OCI-LY7 (cell line): Measurements from ENCODE around the gene EPB41L2. TPM values are rescaled to one million over a fixed set of nuclear protein-coding genes. Genes with fewer than 3 reads are reported as not detected.

Experiments
- BruUV-seq: library from RNA; stranded (reverse); fragments of 400-500 nt; replicated peaks from 2 replicates; lab custom pipeline; 2021; lab: Mats Ljungman, UMichigan
- CTCF ChIA-PET: fragments of 300-600 bp; sonication (Branson Sonifier 250); formaldehyde crosslinking; loops from one replicate; lab custom pipeline; 2022; ENCODE audit warnings: antibody characterized with exemption; ENCODE audit not compliant: unreplicated experiment; lab: Charles Lee
- POLR2A ChIA-PET: fragments of 300-600 bp; sonication (Branson Sonifier 250); formaldehyde crosslinking; loops from one replicate; lab custom pipeline; 2022; ENCODE audit warnings: antibody characterized with exemption; lab: Charles Lee
- DNase-seq: peaks from one replicate; pipeline ENCODE4 v3.0.0-alpha.2; 2015; ENCODE audit warnings: low spot score
- H2AFZ ChIP-seq: fragments of 200-600 bp; sonication (generic), shearing (Covaris generic); 2 replicates; pipeline ENCODE4 v1.6.1; 2014; ENCODE audit warnings: mild to moderate bottlenecking, antibody characterized with exemption, low read length, moderate library complexity
- H3K27ac ChIP-seq: fragments of 200-600 bp; sonication (generic); 2 replicates; pipeline ENCODE4 v1.5.1; 2014; ENCODE audit warnings: mixed run types, low read depth, mild to moderate bottlenecking, moderate library complexity, low read length, inconsistent platforms; ENCODE audit not compliant: poor library complexity, severe bottlenecking
- H3K36me3 ChIP-seq: fragments of 200-600 bp; sonication (generic); 2 replicates; pipeline ENCODE4 v1.6.1; 2014; ENCODE audit warnings: mild to moderate bottlenecking, antibody characterized with exemption, low read length, moderate library complexity, mixed read lengths; ENCODE audit not compliant: insufficient read depth
- H3K4me1 ChIP-seq: fragments of 200-600 bp; sonication (generic); 2 replicates; pipeline ENCODE4 v1.5.1; 2014; ENCODE audit warnings: mild to moderate bottlenecking, low read length; ENCODE audit not compliant: insufficient read depth, poor library complexity, severe bottlenecking
- H3K4me2 ChIP-seq: fragments of 200-600 bp; sonication (generic); 2 replicates; pipeline ENCODE4 v1.6.1; 2014; ENCODE audit warnings: mild to moderate bottlenecking, low read length
- H3K4me3 ChIP-seq: fragments of 200-600 bp; sonication (generic); 2 replicates; pipeline ENCODE4 v1.5.1; 2014; ENCODE audit warnings: mild to moderate bottlenecking, low read depth, low read length; ENCODE audit not compliant: poor library complexity, severe bottlenecking
- H3K79me2 ChIP-seq: fragments of 200-600 bp; sonication (generic); 2 replicates; pipeline ENCODE4 v1.6.1; 2016; ENCODE audit warnings: low read depth, mild to moderate bottlenecking, low read length, moderate library complexity, mixed read lengths; ENCODE audit not compliant: insufficient read depth
- H3K9me2 ChIP-seq: fragments of 200-600 bp; sonication (generic); 2 replicates; pipeline ENCODE4 v1.6.1; 2016; ENCODE audit warnings: mild to moderate bottlenecking, low read length, mixed read lengths; ENCODE audit not compliant: insufficient read depth
- H3K9me3 ChIP-seq: fragments of 200-600 bp; sonication (generic); 2 replicates; pipeline ENCODE4 v1.6.1; 2014; ENCODE audit warnings: mild to moderate bottlenecking, mixed run types, low read length, mixed read lengths
- H4K20me1 ChIP-seq: fragments of 200-600 bp; sonication (generic); 2 replicates; pipeline ENCODE4 v1.6.1; 2014; ENCODE audit warnings: mild to moderate bottlenecking, antibody characterized with exemption, low read length, moderate library complexity, mixed read lengths; ENCODE audit not compliant: insufficient read depth
- CTCF ChIP-seq: fragments of 200-600 bp; sonication (generic); conservative IDR thresholded peaks from 2 replicates; pipeline ENCODE4 v1.5.1; 2014; ENCODE audit warnings: mild to moderate bottlenecking, antibody characterized with exemption, low read length, moderate library complexity, mixed read lengths
- EZH2phosphoT487 ChIP-seq: fragments of 200-600 bp; sonication (generic); IDR thresholded peaks from 2 replicates; pipeline ENCODE4 v1.6.1; 2018; ENCODE audit warnings: low read depth, borderline replicate concordance, mild to moderate bottlenecking, mixed run types, antibody characterized with exemption, low read length, moderate library complexity, mixed read lengths
- intact Hi-C: fragments of 100-400 bp; cut with micrococcal nuclease; formaldehyde crosslinking; loops from one replicate; pipeline ENCODE4 v1.10.0; 2022; ENCODE audit not compliant: unreplicated experiment
- total RNA-seq, 2 experiments: library from RNA; depleted of rRNA in 1 of 2; stranded (reverse); fragments of >200 nt in 1 of 2; shearing (Covaris generic) in 1 of 2; gene quantifications; 2 replicates each; pipeline ENCODE4 v1.2.3, GENCODE V29; 2014 to 2022

Gene EPB41L2
- total RNA-seq, 2 experiments from 2014 or later = 36.7 to 138 TPM

- peaks cover 9% of the 10 kb centered on the region for H3K9me3 ChIP-seq
- no peaks in the 10 kb centered on the region for H4K20me1 ChIP-seq
- no TSS peak for BruUV-seq
- no peak overlapping the region for H2AFZ ChIP-seq
- no peaks in the 10 kb centered on the region for H3K4me1 ChIP-seq
- TF ChIP-seq EZH2phosphoT487 (no peak), CTCF (no peak)
- ChIA-PET POLR2A (interaction anchor here (0.5 to 1.3 kb wide), 3 partner anchors 9 to 35 kb away, joined by 3 to 7 read pairs (median 4); no protein-coding TSS in a partner anchor), CTCF (no interaction called here)
- no peak overlapping the region for H3K27ac ChIP-seq
- H3K36me3 ChIP-seq = peaks cover 8% of the 10 kb centered on the region
- intact Hi-C loops = no loop called here
- H3K79me2 ChIP-seq = peaks cover 64% of the 10 kb centered on the region
- H3K9me2 ChIP-seq = no peaks in the 10 kb centered on the region
- DNase-seq = no peak
- H3K4me2 ChIP-seq = no peak overlapping the region
- H3K4me3 ChIP-seq = no peak overlapping the region
Observed at GRCh38 chr6:131048933-131049515, 14.0 kb downstream of the EPB41L2 start.

- Histone ChIP-seq H3K36me3 (peaks cover 2% of the 10 kb centered on the region), H3K4me2 (no peak overlapping the region), H3K79me2 (peaks cover 60% of the 10 kb centered on the region), H4K20me1 (no peaks in the 10 kb centered on the region), H3K4me3 (no peak overlapping the region), H3K4me1 (no peaks in the 10 kb centered on the region), H3K9me2 (no peaks in the 10 kb centered on the region), H3K9me3 (peaks cover 3% of the 10 kb centered on the region; the same call in 1 of the 2 replicates), H3K27ac (no peak overlapping the region), H2AFZ (no peak overlapping the region)
- TF ChIP-seq EZH2phosphoT487 = no peak
- TF ChIP-seq CTCF = no peak
- ChIA-PET POLR2A (no interaction called here), CTCF (no interaction called here)
- intact Hi-C loops = no loop called here
- BruUV-seq = no TSS peak
- DNase-seq = no peak
Observed at GRCh38 chr6:131048459-131048858, 14.6 kb downstream of the EPB41L2 start.

GRCh38 chr6:131045139-131045538 is 17.9 kb downstream of the EPB41L2 start:
- Histone ChIP-seq H3K36me3 (no peaks in the 10 kb centered on the region), H3K4me1 (no peaks in the 10 kb centered on the region), H3K9me2 (no peaks in the 10 kb centered on the region), H4K20me1 (peaks cover 5% of the 10 kb centered on the region; the same call in 1 of the 2 replicates), H2AFZ (no peak overlapping the region), H3K9me3 (no peaks in the 10 kb centered on the region), H3K4me3 (no peak overlapping the region), H3K27ac (no peak overlapping the region), H3K4me2 (no peak overlapping the region), H3K79me2 (peaks cover 50% of the 10 kb centered on the region)
- intact Hi-C loops = no loop called here
- BruUV-seq = no TSS peak
- ChIA-PET POLR2A (interaction anchor here (0.6 to 1.6 kb wide), 6 partner anchors 9 to 1385 kb away, joined by 3 to 5 read pairs (median 3); no protein-coding TSS in a partner anchor), CTCF (no interaction called here)
- TF ChIP-seq CTCF (no peak), EZH2phosphoT487 (no peak)
- DNase-seq = no peak
